Neural cell (in vitro differentiated cells): ENCODE results near the gene STAC3. TPM values are rescaled to one million over a fixed set of nuclear protein-coding genes. Genes with fewer than 3 reads are reported as not detected.

Experiments used
- H2AFZ ChIP-seq: fragments of 200-600, 300-800 bp; sonication (generic), shearing (Covaris generic); 2 replicates; pipeline ENCODE4 v1.6.0; 2014; ENCODE audit warnings: low read depth, mild to moderate bottlenecking, antibody characterized with exemption, low read length, moderate library complexity
- H3F3A ChIP-seq: fragments of 200-600 bp; shearing (Covaris generic); 2 replicates; pipeline ENCODE4 v1.6.1; 2016; ENCODE audit warnings: mild to moderate bottlenecking, moderate library complexity, mixed read lengths, antibody characterized with exemption, low read length; ENCODE audit not compliant: insufficient read depth, poor library complexity, severe bottlenecking
- H3K27ac ChIP-seq: fragments of 200-600, 300-800 bp; sonication (generic), shearing (Covaris generic); 2 replicates; pipeline ENCODE4 v1.5.1; 2014; ENCODE audit warnings: mild to moderate bottlenecking, low read length, moderate library complexity
- H3K27me3 ChIP-seq: fragments of 300-800, 200-600 bp; sonication (generic), shearing (Covaris generic); 2 replicates; pipeline ENCODE4 v1.6.0; 2014; ENCODE audit warnings: mild to moderate bottlenecking, low read depth, low read length, moderate library complexity; ENCODE audit not compliant: insufficient read depth
- H3K36me3 ChIP-seq: fragments of 300-800, 200-600 bp; sonication (generic), shearing (Covaris generic); 2 replicates; pipeline ENCODE4 v1.5.1; 2014; ENCODE audit warnings: mild to moderate bottlenecking, antibody characterized with exemption, low read length, moderate library complexity; ENCODE audit not compliant: insufficient read depth
- H3K4me2 ChIP-seq: fragments of 300-800, 200-600 bp; sonication (generic), shearing (Covaris generic); 2 replicates; pipeline ENCODE4 v1.6.0; 2014; ENCODE audit warnings: mild to moderate bottlenecking, low read length
- H3K4me3 ChIP-seq: fragments of 300-800, 200-600 bp; sonication (generic), shearing (Covaris generic); 2 replicates; pipeline ENCODE4 v1.5.1; 2014; ENCODE audit warnings: mild to moderate bottlenecking, low read length, moderate library complexity
- H3K79me2 ChIP-seq: fragments of 200-600 bp; shearing (Covaris generic); replicated peaks from 2 replicates; pipeline ENCODE4 v1.6.0; 2014; ENCODE audit warnings: mild to moderate bottlenecking, low read length, moderate library complexity; ENCODE audit not compliant: insufficient read depth
- H3K9ac ChIP-seq: fragments of 300-800, 200-600 bp; sonication (generic), shearing (Covaris generic); 2 replicates; pipeline ENCODE4 v1.6.1; 2016; ENCODE audit warnings: mild to moderate bottlenecking, low read length, mixed read lengths
- H3K9me2 ChIP-seq: fragments of 200-600 bp; shearing (Covaris generic); 2 replicates; pipeline ENCODE4 v1.6.1; 2016; ENCODE audit warnings: mild to moderate bottlenecking, low read length, mixed read lengths; ENCODE audit not compliant: insufficient read depth
- H3K9me3 ChIP-seq: fragments of 200-600, 300-800 bp; sonication (generic), shearing (Covaris generic); 2 replicates; pipeline ENCODE4 v1.6.1; 2016; ENCODE audit warnings: mild to moderate bottlenecking, mixed run types, low read length, moderate library complexity, mixed read lengths
- H4K20me1 ChIP-seq: fragments of 200-600 bp; shearing (Covaris generic); 2 replicates; pipeline ENCODE4 v1.6.1; 2016; ENCODE audit warnings: mild to moderate bottlenecking, mixed run types; ENCODE audit not compliant: insufficient read depth
- EP300 ChIP-seq: fragments of 450-650 bp; conservative IDR thresholded peaks from 2 replicates; pipeline ENCODE4 v1.6.1; 2014; ENCODE audit warnings: antibody characterized with exemption, mild to moderate bottlenecking, moderate library complexity; ENCODE audit not compliant: poor library complexity, severe bottlenecking
- EZH2 ChIP-seq: fragments of 200-600, 300-800 bp; shearing (Covaris generic), sonication (generic); IDR thresholded peaks from 2 replicates; pipeline ENCODE4 v1.6.1; 2014; ENCODE audit warnings: antibody characterized with exemption, low read length, borderline replicate concordance, mild to moderate bottlenecking; ENCODE audit not compliant: insufficient read depth, poor library complexity, severe bottlenecking
- MXI1 ChIP-seq: fragments of 450-650 bp; conservative IDR thresholded peaks from 2 replicates; pipeline ENCODE4 v1.6.1; 2014; ENCODE audit warnings: antibody characterized with exemption, mild to moderate bottlenecking; ENCODE audit not compliant: poor library complexity, severe bottlenecking
- POLR2AphosphoS5 ChIP-seq: IDR thresholded peaks from 2 replicates; pipeline ENCODE4 v1.6.1; 2012
- RAD21 ChIP-seq: fragments of 450-650 bp; conservative IDR thresholded peaks from 2 replicates; pipeline ENCODE4 v1.6.1; 2014; ENCODE audit warnings: antibody characterized with exemption, mild to moderate bottlenecking, moderate library complexity
- SMC3 ChIP-seq: fragments of 450-650 bp; conservative IDR thresholded peaks from 2 replicates; pipeline ENCODE4 v1.6.1; 2014; ENCODE audit warnings: antibody characterized with exemption, mild to moderate bottlenecking, moderate library complexity; ENCODE audit not compliant: poor library complexity
- TAF1 ChIP-seq: IDR thresholded peaks from 2 replicates; pipeline ENCODE4 v1.6.1; 2012; ENCODE audit warnings: low read depth
- polyA plus RNA-seq: library from polyadenylated mRNA; depleted of rRNA; stranded (reverse); fragments of >200 nt; gene quantifications from 2 replicates; pipeline ENCODE4 v1.2.3, GENCODE V29; 2014
- TF ChIP-seq, protein P1 (sequence below): fragments of 450-650 bp; IDR thresholded peaks from 2 replicates; pipeline ENCODE4 v1.5.1; 2014; ENCODE audit warnings: antibody characterized with exemption, mild to moderate bottlenecking, moderate library complexity; ENCODE audit not compliant: poor library complexity, severe bottlenecking
- TF ChIP-seq, protein P2 (sequence below): IDR thresholded peaks from 2 replicates; pipeline ENCODE4 v1.6.1; 2012; ENCODE audit warnings: borderline replicate concordance

STAC3 gene
- polyA plus RNA-seq, 1 donor from 2014 or later: 1.3 TPM

DNA sequence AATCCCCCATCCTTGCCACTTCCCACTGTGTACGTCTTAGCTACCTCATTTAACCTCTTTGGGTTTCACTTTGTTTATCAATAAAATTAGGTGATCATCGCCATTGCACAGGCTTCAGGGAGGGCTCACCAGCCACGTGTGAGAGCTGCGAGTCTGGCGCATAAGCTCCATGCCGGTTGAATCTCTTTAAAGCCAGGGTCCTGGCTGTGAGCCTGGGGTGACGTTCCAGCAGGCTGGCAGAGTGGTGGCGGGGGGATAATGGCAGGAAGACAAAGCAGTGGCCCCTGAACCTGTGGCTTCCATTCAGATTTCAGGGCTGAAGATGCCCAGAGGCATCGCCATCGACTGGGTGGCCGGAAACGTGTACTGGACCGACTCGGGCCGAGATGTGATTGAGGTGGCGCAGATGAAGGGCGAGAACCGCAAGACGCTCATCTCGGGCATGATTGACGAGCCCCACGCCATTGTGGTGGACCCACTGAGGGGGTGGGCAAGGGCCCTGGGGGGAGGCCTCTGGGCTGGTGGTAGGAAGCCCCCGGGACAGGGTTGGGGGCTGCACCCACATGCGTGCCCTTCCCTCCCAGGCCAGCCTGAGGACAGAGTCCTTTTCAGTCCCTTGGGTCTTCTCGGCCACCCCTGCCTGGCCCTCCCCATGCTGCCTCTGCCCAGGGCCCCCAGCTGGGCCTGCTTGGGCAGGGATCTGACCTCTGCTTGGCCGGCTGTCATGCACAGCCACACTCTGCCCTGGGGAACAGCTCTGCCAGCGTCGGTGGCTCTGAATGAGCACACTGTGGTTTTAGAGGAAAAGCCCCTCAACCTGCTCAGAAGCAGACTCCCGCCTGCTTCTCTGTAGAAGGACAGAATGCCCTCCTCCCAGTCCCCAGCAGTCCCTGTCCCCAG is 43.0 kb downstream of the STAC3 start:
- no peaks in the 10 kb centered on the region for H3K9me2 ChIP-seq
- TF ChIP-seq, protein P1, sequence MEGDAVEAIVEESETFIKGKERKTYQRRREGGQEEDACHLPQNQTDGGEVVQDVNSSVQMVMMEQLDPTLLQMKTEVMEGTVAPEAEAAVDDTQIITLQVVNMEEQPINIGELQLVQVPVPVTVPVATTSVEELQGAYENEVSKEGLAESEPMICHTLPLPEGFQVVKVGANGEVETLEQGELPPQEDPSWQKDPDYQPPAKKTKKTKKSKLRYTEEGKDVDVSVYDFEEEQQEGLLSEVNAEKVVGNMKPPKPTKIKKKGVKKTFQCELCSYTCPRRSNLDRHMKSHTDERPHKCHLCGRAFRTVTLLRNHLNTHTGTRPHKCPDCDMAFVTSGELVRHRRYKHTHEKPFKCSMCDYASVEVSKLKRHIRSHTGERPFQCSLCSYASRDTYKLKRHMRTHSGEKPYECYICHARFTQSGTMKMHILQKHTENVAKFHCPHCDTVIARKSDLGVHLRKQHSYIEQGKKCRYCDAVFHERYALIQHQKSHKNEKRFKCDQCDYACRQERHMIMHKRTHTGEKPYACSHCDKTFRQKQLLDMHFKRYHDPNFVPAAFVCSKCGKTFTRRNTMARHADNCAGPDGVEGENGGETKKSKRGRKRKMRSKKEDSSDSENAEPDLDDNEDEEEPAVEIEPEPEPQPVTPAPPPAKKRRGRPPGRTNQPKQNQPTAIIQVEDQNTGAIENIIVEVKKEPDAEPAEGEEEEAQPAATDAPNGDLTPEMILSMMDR: no peak
- no peak for TF ChIP-seq SMC3
- TF ChIP-seq RAD21: no peak
- no peak for TF ChIP-seq TAF1
- TF ChIP-seq, protein P2, sequence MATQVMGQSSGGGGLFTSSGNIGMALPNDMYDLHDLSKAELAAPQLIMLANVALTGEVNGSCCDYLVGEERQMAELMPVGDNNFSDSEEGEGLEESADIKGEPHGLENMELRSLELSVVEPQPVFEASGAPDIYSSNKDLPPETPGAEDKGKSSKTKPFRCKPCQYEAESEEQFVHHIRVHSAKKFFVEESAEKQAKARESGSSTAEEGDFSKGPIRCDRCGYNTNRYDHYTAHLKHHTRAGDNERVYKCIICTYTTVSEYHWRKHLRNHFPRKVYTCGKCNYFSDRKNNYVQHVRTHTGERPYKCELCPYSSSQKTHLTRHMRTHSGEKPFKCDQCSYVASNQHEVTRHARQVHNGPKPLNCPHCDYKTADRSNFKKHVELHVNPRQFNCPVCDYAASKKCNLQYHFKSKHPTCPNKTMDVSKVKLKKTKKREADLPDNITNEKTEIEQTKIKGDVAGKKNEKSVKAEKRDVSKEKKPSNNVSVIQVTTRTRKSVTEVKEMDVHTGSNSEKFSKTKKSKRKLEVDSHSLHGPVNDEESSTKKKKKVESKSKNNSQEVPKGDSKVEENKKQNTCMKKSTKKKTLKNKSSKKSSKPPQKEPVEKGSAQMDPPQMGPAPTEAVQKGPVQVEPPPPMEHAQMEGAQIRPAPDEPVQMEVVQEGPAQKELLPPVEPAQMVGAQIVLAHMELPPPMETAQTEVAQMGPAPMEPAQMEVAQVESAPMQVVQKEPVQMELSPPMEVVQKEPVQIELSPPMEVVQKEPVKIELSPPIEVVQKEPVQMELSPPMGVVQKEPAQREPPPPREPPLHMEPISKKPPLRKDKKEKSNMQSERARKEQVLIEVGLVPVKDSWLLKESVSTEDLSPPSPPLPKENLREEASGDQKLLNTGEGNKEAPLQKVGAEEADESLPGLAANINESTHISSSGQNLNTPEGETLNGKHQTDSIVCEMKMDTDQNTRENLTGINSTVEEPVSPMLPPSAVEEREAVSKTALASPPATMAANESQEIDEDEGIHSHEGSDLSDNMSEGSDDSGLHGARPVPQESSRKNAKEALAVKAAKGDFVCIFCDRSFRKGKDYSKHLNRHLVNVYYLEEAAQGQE: no peak
- TF ChIP-seq MXI1: no peak
- no peak for TF ChIP-seq EP300
- no peak for TF ChIP-seq EZH2
- no peak for TF ChIP-seq POLR2AphosphoS5
- no peaks in the 10 kb centered on the region for H3K36me3 ChIP-seq
- no peak overlapping the region for H3K27ac ChIP-seq
- H3K27me3 ChIP-seq: no peaks in the 10 kb centered on the region
- H3K4me2 ChIP-seq: no peak overlapping the region
- no peaks in the 10 kb centered on the region for H3K79me2 ChIP-seq
- no peaks in the 10 kb centered on the region for H3K9me3 ChIP-seq
- no peak overlapping the region for H3K9ac ChIP-seq
- H3F3A ChIP-seq: no peaks in the 10 kb centered on the region
- no peaks in the 10 kb centered on the region for H4K20me1 ChIP-seq
- no peak overlapping the region for H3K4me3 ChIP-seq
- H2AFZ ChIP-seq: no peak overlapping the region

DNA sequence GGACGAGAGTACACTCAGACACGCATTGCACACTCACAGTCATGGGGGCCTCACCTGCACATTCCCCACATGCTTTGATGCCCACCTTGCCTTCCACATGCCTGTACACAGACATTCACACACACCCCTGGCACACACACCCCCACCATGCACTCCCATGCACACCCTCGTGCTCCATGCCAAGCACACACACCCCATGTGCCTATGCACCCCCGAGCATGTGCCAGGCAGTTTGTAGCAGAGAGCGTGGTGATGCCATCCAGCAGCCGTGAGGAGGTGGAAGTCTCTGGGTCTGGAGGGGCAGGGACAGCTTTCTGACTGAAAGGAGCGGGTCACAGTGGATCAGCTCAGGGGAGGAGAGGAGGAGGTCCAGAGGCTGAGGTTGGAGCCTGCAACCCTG is 45.1 kb downstream of the STAC3 start:
- Histone ChIP-seq H3K4me2 (no peak overlapping the region), H3K9me3 (no peaks in the 10 kb centered on the region), H4K20me1 (no peaks in the 10 kb centered on the region), H3K27ac (no peak overlapping the region), H3K79me2 (no peaks in the 10 kb centered on the region), H3F3A (no peaks in the 10 kb centered on the region), H3K4me3 (no peak overlapping the region), H3K9me2 (no peaks in the 10 kb centered on the region), H3K9ac (no peak overlapping the region), H2AFZ (no peak overlapping the region), H3K36me3 (no peaks in the 10 kb centered on the region), H3K27me3 (no peaks in the 10 kb centered on the region)
- TF ChIP-seq SMC3: no peak
- no peak for TF ChIP-seq RAD21
- no peak for TF ChIP-seq EZH2
- TF ChIP-seq EP300: no peak
- TF ChIP-seq, protein P2: no peak
- no peak for TF ChIP-seq MXI1
- TF ChIP-seq, protein P1: no peak
- no peak for TF ChIP-seq POLR2AphosphoS5
